Activated B cell treated with CpG ODN at 0.5 μM for 24 hours (primary cell): Measurements from ENCODE around the gene RADX. TPM values are rescaled to one million over a fixed set of nuclear protein-coding genes. Genes with fewer than 3 reads are reported as not detected.
A peak's percentile ranks its signal among the peaks of the same experiment; 100 is the strongest.

ENCODE experiments used
- ATAC-seq: fragments of 200-7000 bp; cut with Tn5 transposase; one replicate; pipeline ENCODE4 v1.10.0; 2021; ENCODE audit warnings: low read depth, mild to moderate bottlenecking, moderate library complexity
- CTCF ChIA-PET: fragments of 350-600 bp; sonication (Branson Sonifier 250); formaldehyde crosslinking; loops from one replicate; lab custom pipeline; 2021; ENCODE audit warnings: antibody characterized with exemption; lab: Charles Lee
- POLR2A ChIA-PET: fragments of 350-600 bp; sonication (Branson Sonifier 250); formaldehyde crosslinking; loops from one replicate; lab custom pipeline; 2021; ENCODE audit warnings: antibody characterized with exemption; lab: Charles Lee
- DNase-seq: peaks from one replicate; pipeline ENCODE4 v3.0.0; 2022
- H3K27ac Mint-ChIP-seq: one replicate; pipeline ENCODE4 v1.8.0; 2020; ENCODE audit warnings: mixed read lengths
- H3K27me3 Mint-ChIP-seq: one replicate; pipeline ENCODE4 v1.8.0; 2021; ENCODE audit warnings: mixed read lengths
- H3K36me3 Mint-ChIP-seq: one replicate; pipeline ENCODE4 v1.8.0; 2021; ENCODE audit warnings: low read depth, mixed read lengths
- H3K4me1 Mint-ChIP-seq: one replicate; pipeline ENCODE4 v1.8.0; 2021; ENCODE audit warnings: mixed read lengths
- H3K4me3 Mint-ChIP-seq: one replicate; pipeline ENCODE4 v1.8.0; 2020; ENCODE audit warnings: mild to moderate bottlenecking, mixed read lengths
- H3K9me3 Mint-ChIP-seq: one replicate; pipeline ENCODE4 v1.8.0; 2020; ENCODE audit warnings: mixed read lengths
- intact Hi-C: fragments of 100-400 bp; cut with micrococcal nuclease; formaldehyde crosslinking; loops from one replicate; pipeline ENCODE4 v1.15.1; 2024
- total RNA-seq: library from RNA; stranded (reverse); gene quantifications from 2 replicates; pipeline ENCODE4 v1.2.3, GENCODE V29; 2022
- TF ChIP-seq, protein P1 (sequence below): fragments of 200-600 bp; IDR thresholded peaks from one replicate; pipeline ENCODE4 v1.8.0; 2022; ENCODE audit warnings: antibody characterized with exemption, mild to moderate bottlenecking

RADX gene, protein sequence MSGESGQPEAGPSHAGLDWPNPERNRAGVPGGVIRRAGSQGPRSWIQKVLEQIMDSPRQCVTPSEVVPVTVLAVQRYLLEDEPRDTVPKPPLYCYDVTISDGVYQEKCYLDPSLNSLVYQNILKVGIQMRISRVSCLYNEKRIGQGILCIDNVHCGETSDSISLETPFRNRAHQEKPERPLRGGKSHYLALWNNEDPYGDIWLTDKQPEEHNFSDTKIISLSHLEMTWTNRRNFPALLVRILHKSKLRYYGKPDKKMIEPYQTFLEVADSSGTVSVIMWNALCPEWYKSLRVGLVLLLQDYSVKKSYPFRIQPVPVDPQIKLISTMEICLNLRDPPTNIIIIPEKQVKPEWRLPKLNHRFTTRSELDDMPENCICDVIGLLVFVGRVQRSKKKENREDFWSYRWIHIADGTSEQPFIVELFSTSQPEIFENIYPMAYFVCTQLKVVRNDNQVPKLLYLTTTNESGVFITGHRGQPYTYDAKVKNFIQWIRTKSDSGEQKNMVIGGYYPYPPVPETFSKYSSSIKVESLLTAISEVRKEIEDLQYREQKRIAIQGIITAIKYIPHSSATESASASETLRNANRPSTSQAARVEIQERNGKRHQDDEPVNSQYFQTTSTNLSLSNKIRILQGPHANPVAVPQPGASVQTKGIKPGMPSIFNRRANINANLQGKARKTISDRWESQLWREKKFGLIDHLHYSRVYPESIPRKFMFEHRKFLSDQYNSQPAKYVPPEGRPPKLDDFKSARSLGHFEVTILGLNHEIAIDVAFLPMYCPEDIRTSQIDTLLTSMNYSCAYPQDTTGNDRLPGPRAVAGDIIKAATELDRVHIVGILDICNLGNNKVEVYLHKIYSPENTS
- total RNA-seq: 8.5 and 10.9 TPM in 2 replicates

DNA sequence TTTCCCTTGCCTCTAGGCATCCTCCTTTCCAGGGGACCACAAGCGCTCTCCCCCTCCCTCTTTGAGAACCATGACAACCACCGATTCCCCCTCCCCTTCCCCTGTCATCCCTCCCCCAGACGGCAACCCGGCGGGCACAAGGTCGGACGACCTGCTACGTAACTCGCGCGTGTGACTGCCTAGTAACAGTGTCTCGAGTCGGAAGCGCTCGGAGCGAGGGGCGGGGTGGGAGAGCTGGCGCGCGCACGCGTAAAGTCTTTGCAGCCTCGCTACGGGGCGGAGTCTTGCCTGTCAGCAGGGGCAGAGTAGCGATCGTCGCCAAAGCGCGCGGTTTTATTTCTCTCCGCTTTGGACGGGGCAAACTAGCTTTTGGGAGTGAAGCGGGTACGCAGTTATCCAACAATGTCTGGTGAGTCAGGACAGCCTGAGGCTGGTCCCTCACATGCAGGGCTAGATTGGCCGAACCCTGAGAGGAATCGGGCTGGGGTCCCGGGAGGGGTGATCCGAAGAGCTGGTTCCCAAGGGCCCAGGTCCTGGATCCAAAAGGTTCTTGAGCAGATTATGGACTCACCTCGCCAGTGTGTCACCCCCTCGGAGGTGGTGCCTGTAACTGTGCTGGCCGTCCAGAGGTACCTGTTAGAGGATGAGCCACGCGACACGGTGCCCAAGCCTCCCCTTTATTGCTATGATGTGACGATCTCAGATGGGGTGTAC, at the start of gene RADX:
RADX (plus strand) TSS at position 300 of the 714 bp plus-strand sequence; CDS start at position 403, 103 bp downstream.
- peak; percentile 96 for ATAC-seq
- H3K36me3 Mint-ChIP-seq: peaks cover 5% of the 10 kb centered on the region
- no peaks in the 10 kb centered on the region for H3K27me3 Mint-ChIP-seq
- H3K27ac Mint-ChIP-seq: peak within 1 kb of the TSS; percentile 92
- H3K4me3 Mint-ChIP-seq: peak within 1 kb of the TSS; percentile 93
- ChIA-PET CTCF (interaction anchor here (1.1 kb wide), 1 partner anchor 129 kb away, joined by 3 read pairs; no protein-coding TSS in a partner anchor), POLR2A (interaction anchor here (0.7 to 1.6 kb wide), 3 partner anchors 127 to 1479 kb away, joined by 3 to 6 read pairs (median 4); partner anchors contain the start of genes ATG4A and PSMD10)
- peak; percentile 66 for DNase-seq
- H3K4me1 Mint-ChIP-seq: peaks cover 16% of the 10 kb centered on the region
- no peaks in the 10 kb centered on the region for H3K9me3 Mint-ChIP-seq
- intact Hi-C loops: loop anchor here (1.0 to 5.0 kb wide), 6 partner anchors 127 to 1479 kb away; partner anchors contain the start of genes ATG4A, DNAAF6, MORC4 and NUP62CL
- TF ChIP-seq, protein P1, sequence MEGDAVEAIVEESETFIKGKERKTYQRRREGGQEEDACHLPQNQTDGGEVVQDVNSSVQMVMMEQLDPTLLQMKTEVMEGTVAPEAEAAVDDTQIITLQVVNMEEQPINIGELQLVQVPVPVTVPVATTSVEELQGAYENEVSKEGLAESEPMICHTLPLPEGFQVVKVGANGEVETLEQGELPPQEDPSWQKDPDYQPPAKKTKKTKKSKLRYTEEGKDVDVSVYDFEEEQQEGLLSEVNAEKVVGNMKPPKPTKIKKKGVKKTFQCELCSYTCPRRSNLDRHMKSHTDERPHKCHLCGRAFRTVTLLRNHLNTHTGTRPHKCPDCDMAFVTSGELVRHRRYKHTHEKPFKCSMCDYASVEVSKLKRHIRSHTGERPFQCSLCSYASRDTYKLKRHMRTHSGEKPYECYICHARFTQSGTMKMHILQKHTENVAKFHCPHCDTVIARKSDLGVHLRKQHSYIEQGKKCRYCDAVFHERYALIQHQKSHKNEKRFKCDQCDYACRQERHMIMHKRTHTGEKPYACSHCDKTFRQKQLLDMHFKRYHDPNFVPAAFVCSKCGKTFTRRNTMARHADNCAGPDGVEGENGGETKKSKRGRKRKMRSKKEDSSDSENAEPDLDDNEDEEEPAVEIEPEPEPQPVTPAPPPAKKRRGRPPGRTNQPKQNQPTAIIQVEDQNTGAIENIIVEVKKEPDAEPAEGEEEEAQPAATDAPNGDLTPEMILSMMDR: no peak

DNA sequence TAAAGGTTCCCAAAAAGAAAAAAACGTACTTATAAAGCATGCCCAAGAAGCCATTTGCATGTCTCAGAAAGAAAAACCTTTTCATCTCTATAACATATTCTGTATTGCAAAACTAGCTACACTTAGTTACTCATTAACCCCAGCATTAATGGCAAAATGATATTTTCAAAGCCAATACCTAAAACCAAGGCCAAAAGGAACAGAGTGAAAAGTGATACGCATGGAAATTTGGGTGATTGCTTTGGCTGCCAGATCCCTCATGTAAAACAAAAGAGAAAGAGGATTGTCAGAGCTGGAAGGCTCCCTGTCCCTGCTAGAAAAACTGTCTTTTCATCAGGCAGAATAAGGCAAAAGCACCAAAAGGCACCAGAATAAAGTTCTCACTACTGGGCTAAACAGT, 46.8 kb upstream of the RADX start:
- Mint-ChIP-seq H3K4me3 (no peak overlapping the region), H3K36me3 (no peaks in the 10 kb centered on the region), H3K4me1 (no peaks in the 10 kb centered on the region), H3K27ac (no peak overlapping the region), H3K9me3 (no peaks in the 10 kb centered on the region), H3K27me3 (peaks cover 3% of the 10 kb centered on the region)
- DNase-seq (no peak), ATAC-seq (no peak)
- CTCF ChIA-PET: no interaction called here
- POLR2A ChIA-PET: no interaction called here
- TF ChIP-seq, protein P1: no peak
- intact Hi-C loops: no loop called here

DNA sequence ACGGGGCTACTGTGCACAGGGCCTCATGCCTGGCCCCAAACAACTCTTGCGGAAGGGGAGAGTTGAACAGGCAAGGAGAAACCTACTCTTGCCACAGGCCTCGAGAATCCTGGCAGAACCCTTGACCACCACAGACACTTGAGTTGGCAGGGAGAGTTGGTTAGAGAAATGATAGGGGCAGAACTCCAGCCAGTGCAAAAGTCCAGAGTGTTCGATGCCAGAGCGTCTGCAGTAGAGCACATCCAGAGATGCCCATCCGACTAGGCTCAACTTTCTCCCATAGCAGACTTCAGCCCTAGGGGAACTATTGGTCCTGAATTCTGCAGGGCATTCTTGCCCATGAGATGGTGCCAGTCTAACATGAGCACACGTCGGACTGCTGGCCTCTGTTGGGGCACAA, 45.4 kb upstream of the RADX start:
- TF ChIP-seq, protein P1: no peak
- no peaks in the 10 kb centered on the region for H3K9me3 Mint-ChIP-seq
- POLR2A ChIA-PET: no interaction called here
- H3K36me3 Mint-ChIP-seq: no peaks in the 10 kb centered on the region
- intact Hi-C loops: no loop called here
- H3K27ac Mint-ChIP-seq: no peak overlapping the region
- H3K4me1 Mint-ChIP-seq: no peaks in the 10 kb centered on the region
- H3K27me3 Mint-ChIP-seq: peaks cover 3% of the 10 kb centered on the region
- no peak overlapping the region for H3K4me3 Mint-ChIP-seq
- DNase-seq: no peak
- no peak for ATAC-seq
- CTCF ChIA-PET: no interaction called here

DNA sequence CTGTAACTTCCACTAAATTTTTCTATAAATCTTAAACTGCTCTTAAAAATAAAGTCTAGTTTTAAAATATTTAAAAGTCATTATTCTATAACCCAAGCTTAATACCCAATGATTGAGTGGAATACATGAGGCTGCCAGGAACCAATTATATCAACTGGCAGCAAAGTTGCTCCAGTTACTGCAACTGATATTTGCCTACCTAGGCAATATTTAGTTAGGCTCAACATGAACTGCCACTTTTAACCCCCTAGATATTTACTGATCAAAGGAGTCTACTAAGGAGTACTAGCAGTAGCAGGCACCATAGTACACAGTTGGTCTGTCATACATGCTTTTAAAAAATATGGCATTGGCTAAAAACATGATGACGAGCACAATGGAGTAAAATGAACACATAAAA, 29.9 kb upstream of the RADX start:
- CTCF ChIA-PET: no interaction called here
- intact Hi-C loops: no loop called here
- DNase-seq: no peak
- peaks cover 2% of the 10 kb centered on the region for H3K9me3 Mint-ChIP-seq
- no peak overlapping the region for H3K4me3 Mint-ChIP-seq
- POLR2A ChIA-PET: no interaction called here
- no peak for ATAC-seq
- TF ChIP-seq, protein P1: no peak
- H3K36me3 Mint-ChIP-seq: no peaks in the 10 kb centered on the region
- no peak overlapping the region for H3K27ac Mint-ChIP-seq
- H3K27me3 Mint-ChIP-seq: no peaks in the 10 kb centered on the region
- no peaks in the 10 kb centered on the region for H3K4me1 Mint-ChIP-seq
